Testis (tissue), 3 donors: ENCODE measurements around the gene FHAD1. TPM values are rescaled to one million over a fixed set of nuclear protein-coding genes. Genes with fewer than 3 reads are reported as not detected.

Experiments used
- DNase-seq: peaks from one replicate; pipeline ENCODE4 v3.0.0-alpha.2; 2019
- H3K27ac ChIP-seq, 2 donors: fragments of 200-600 bp; sonication (generic); one replicate each; pipeline ENCODE4 v1.5.1; 2019
- H3K27me3 ChIP-seq: fragments of 200-600 bp; sonication (generic); one replicate; pipeline ENCODE4 v1.5.1; 2019
- H3K36me3 ChIP-seq: fragments of 200-600 bp; sonication (generic); one replicate; pipeline ENCODE4 v1.5.1; 2017; ENCODE audit warnings: low read depth; ENCODE audit errors: missing control alignments
- H3K4me1 ChIP-seq: fragments of 200-600 bp; sonication (generic); one replicate; pipeline ENCODE4 v1.5.1; 2019
- H3K4me3 ChIP-seq, 2 donors: fragments of 200-600 bp; sonication (generic); one replicate each; pipeline ENCODE4 v1.5.1; 2017 to 2019
- H3K9me3 ChIP-seq: fragments of 200-600 bp; sonication (generic); one replicate; pipeline ENCODE4 v1.5.1; 2017
- CTCF ChIP-seq, 3 experiments: fragments of 450-650 bp in 2 of 3; fragments of 200-600 bp in 1 of 3; sonication (generic) in 1 of 3; IDR thresholded peaks; one replicate each; pipeline ENCODE4 v1.5.1; 2016 to 2019; ENCODE audit warnings: antibody characterized with exemption in 3 of 3, mild to moderate bottlenecking in 2 of 3, moderate library complexity in 1 of 3
- POLR2A ChIP-seq: fragments of 450-650 bp; IDR thresholded peaks from one replicate; pipeline ENCODE4 v1.6.1; 2017; ENCODE audit warnings: antibody characterized with exemption, mild to moderate bottlenecking, moderate library complexity
- WGBS, 2 donors: methylation state at CpG; one replicate each; pipeline ENCODE4 v1.1.5; 2018; 5-methylcytosine and 5-hydroxymethylcytosine counted together
- intact Hi-C: fragments of 100-400 bp; cut with DNase I; formaldehyde crosslinking; loops from one replicate; pipeline ENCODE4 v1.15.1; 2023; ENCODE audit warnings: low total_unique reads
- polyA plus RNA-seq: library from polyadenylated mRNA; stranded (reverse); fragments of 350-450 nt; fragmentation: Illumina TruSeq; extraction: RNeasy Lipid Tissue Mini Kit (QIAGEN cat#74804); gene quantifications from one replicate; pipeline ENCODE4 v1.2.3, GENCODE V29; 2014; ENCODE audit warnings: low read depth, low replicate concordance; ENCODE audit not compliant: insufficient read depth
- total RNA-seq, 2 donors: library from RNA; depleted of rRNA; stranded (reverse); fragments of >200 nt; gene quantifications; one replicate each; pipeline ENCODE4 v1.2.3, GENCODE V29; 2016

FHAD1 gene
- total and polyA plus RNA-seq, 3 donors from 2014 or later = 22.0 to 73.3 (median 59.0) TPM

- H3K4me3 ChIP-seq = no peak overlapping the region
- DNase-seq = peak; percentile 54
- peaks cover 18% of the 10 kb centered on the region for H3K4me1 ChIP-seq
- TF ChIP-seq POLR2A (no peak), CTCF (IDR thresholded peaks at IDR 0.05) (no peak)
- intact Hi-C loops = no loop called here
- H3K27me3 ChIP-seq = no peaks in the 10 kb centered on the region
- no peaks in the 10 kb centered on the region for H3K36me3 ChIP-seq
- no peak overlapping the region for H3K27ac ChIP-seq
- no peaks in the 10 kb centered on the region for H3K9me3 ChIP-seq
- 43 to 48% methylated on average over 23 to 24 of the region's 24 CpGs for WGBS, 2 donors
Observed at GRCh38 chr1:15323989-15324868, 77.2 kb downstream of the FHAD1 start.

GRCh38 chr1:15324869-15325335, 77.9 kb downstream of the FHAD1 start:
- WGBS, 2 donors = 79 to 92% methylated on average over 7 to 9 of the region's 9 CpGs
- no peaks in the 10 kb centered on the region for H3K9me3 ChIP-seq

GRCh38 chr1:15325375-15326085, 78.5 kb downstream of the FHAD1 start:
- Histone ChIP-seq H3K9me3 (no peaks in the 10 kb centered on the region), H3K27me3 (no peaks in the 10 kb centered on the region), H3K27ac (no peak overlapping the region), H3K4me1 (peaks cover 24% of the 10 kb centered on the region), H3K4me3 (no peak overlapping the region), H3K36me3 (no peaks in the 10 kb centered on the region)
- DNase-seq = no peak
- no peak for TF ChIP-seq POLR2A
- no peak for TF ChIP-seq CTCF (IDR thresholded peaks at IDR 0.05)
- 97% methylated on average over 4 of the region's 4 CpGs for WGBS, 2 donors
- intact Hi-C loops = loop anchor here (5.0 kb wide), 1 partner anchor 102 kb away; no protein-coding TSS in a partner anchor

More at GRCh38 chr1:15324869-15325335, 77.9 kb downstream of the FHAD1 start:
- no peaks in the 10 kb centered on the region for H3K27me3 ChIP-seq
- H3K4me1 ChIP-seq = peaks cover 24% of the 10 kb centered on the region
- no peak overlapping the region for H3K27ac ChIP-seq
- intact Hi-C loops = loop anchor here (5.0 kb wide), 1 partner anchor 102 kb away; no protein-coding TSS in a partner anchor
- no peak for TF ChIP-seq CTCF (IDR thresholded peaks at IDR 0.05)
- no peak for TF ChIP-seq POLR2A
- DNase-seq = no peak
- no peak overlapping the region for H3K4me3 ChIP-seq
- no peaks in the 10 kb centered on the region for H3K36me3 ChIP-seq

- no peak for TF ChIP-seq POLR2A
- TF ChIP-seq CTCF (IDR thresholded peaks at IDR 0.05) = no peak
- no peak overlapping the region for H3K4me3 ChIP-seq
- H3K27me3 ChIP-seq = no peaks in the 10 kb centered on the region
- WGBS, 2 donors = 84 to 86% methylated on average over 24 to 30 of the region's 30 CpGs
- peaks cover 24% of the 10 kb centered on the region for H3K4me1 ChIP-seq
- no peak overlapping the region for H3K27ac ChIP-seq
- no peaks in the 10 kb centered on the region for H3K9me3 ChIP-seq
- DNase-seq = no peak
- H3K36me3 ChIP-seq = no peaks in the 10 kb centered on the region
- intact Hi-C loops = loop anchor here (5.0 kb wide), 1 partner anchor 100 kb away; no protein-coding TSS in a partner anchor
Observed at GRCh38 chr1:15326691-15327588, 79.9 kb downstream of the FHAD1 start.
